ENCODE results near the gene GPR108. TPM values are rescaled to one million over a fixed set of nuclear protein-coding genes. Genes with fewer than 3 reads are reported as not detected.

Gene GPR108
- total RNA-seq, 1 donor from 2014 or later: 38.3 TPM

DNA sequence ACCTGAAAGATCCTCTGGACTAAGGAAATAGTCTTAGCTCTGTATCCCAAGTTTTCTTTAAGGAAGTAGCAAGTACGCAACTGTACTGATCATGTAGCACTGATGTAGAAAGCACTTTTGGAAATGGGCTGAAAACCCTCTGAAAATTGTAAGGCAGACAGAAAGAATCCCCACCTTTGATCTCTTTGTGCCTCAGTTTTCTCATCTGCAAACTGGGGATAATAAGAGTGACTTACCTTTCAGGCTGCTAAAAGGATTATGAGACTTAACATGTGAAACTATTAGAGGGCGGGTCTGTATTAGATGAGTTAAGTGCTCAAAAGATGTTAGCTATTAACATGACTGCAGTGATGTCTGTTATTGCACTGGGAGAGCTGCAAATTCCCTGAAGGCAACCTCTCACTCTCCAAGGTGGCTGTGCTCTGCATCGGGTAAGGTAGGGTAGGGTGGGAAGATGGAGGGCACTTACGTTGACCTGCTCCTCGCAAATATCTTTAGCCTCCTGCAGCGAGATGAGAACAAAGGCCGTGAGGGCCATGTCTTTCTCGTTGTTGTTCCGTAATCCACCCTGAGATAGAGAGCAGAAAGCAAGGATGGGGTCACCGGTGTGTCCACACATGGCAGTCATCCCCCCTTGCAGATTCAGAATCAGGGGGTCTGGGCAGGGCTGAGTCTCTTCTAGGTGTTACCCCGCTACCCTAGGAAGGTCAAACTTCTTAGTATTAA lies 47.1 kb downstream of the GPR108 start:
- Histone ChIP-seq H3K4me1 (no peaks in the 10 kb centered on the region), H3K9ac (no peak overlapping the region), H2AFZ (replicated peaks) (no peak overlapping the region), H3K27me3 (no peaks in the 10 kb centered on the region), H3K36me3 (no peaks in the 10 kb centered on the region), H4K20me1 (ENCODE audit: low read depth) (no peaks in the 10 kb centered on the region), H3K4me2 (no peak overlapping the region), H3F3A (ENCODE audit: low read depth) (no peaks in the 10 kb centered on the region), H3K79me2 (ENCODE audit: low read depth) (no peaks in the 10 kb centered on the region), H3K27ac (no peak overlapping the region), H3K4me3 (no peak overlapping the region), H3K9me3 (ENCODE audit: low read depth) (no peaks in the 10 kb centered on the region)
- H3K4me1 Mint-ChIP-seq: no peaks in the 10 kb centered on the region
- DNase-seq (ENCODE audit: low spot score): no peak
- no peaks in the 10 kb centered on the region for H3K36me3 Mint-ChIP-seq
- H3K9me3 Mint-ChIP-seq: peaks cover 3% of the 10 kb centered on the region
- no peak overlapping the region for H3K27ac Mint-ChIP-seq
- no peak overlapping the region for H3K4me3 Mint-ChIP-seq
- no peaks in the 10 kb centered on the region for H3K27me3 Mint-ChIP-seq (ENCODE audit: insufficient read depth, low read depth)
- TF ChIP-seq CTCF (IDR thresholded peaks at IDR 0.05) (no peak), EZH2 (IDR thresholded peaks at IDR 0.05) (no peak), EZH2phosphoT487 (IDR thresholded peaks at IDR 0.05) (no peak)

DNA sequence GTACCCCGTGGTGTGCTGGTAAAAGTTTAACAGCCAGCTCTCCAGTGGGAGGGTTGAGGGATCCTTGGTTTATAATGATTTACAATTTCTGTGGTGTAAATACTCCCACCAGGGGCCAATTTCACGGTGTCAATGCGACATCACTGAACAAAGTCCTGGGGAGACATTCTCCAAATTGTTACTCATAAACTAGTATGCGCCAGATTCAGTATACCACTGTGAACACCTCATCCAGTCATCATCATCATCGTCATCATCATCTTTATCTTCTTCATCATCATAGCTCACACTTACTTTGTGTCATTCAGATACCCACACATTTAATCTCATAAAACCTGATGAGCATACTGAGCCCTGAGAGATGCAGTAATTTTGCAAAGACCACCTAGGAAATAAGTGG lies 50.3 kb downstream of the GPR108 start:
- TF ChIP-seq CTCF (IDR thresholded peaks at IDR 0.05) (no peak), EZH2phosphoT487 (IDR thresholded peaks at IDR 0.05) (no peak), EZH2 (IDR thresholded peaks at IDR 0.05) (no peak)
- Histone ChIP-seq H2AFZ (replicated peaks) (no peak overlapping the region), H3K36me3 (no peaks in the 10 kb centered on the region), H3K4me2 (no peak overlapping the region), H3K27ac (no peak overlapping the region), H3F3A (ENCODE audit: low read depth) (no peaks in the 10 kb centered on the region), H3K9me3 (ENCODE audit: low read depth) (no peaks in the 10 kb centered on the region), H3K27me3 (no peaks in the 10 kb centered on the region), H3K4me3 (no peak overlapping the region), H3K79me2 (ENCODE audit: low read depth) (no peaks in the 10 kb centered on the region), H4K20me1 (ENCODE audit: low read depth) (no peaks in the 10 kb centered on the region), H3K4me1 (no peaks in the 10 kb centered on the region), H3K9ac (no peak overlapping the region)
- H3K4me1 Mint-ChIP-seq: no peaks in the 10 kb centered on the region
- H3K27me3 Mint-ChIP-seq (ENCODE audit: insufficient read depth, low read depth): peaks cover 4% of the 10 kb centered on the region
- no peak overlapping the region for H3K4me3 Mint-ChIP-seq
- DNase-seq (ENCODE audit: low spot score): no peak
- no peak overlapping the region for H3K27ac Mint-ChIP-seq
- H3K36me3 Mint-ChIP-seq: no peaks in the 10 kb centered on the region
- H3K9me3 Mint-ChIP-seq: no peaks in the 10 kb centered on the region

DNA sequence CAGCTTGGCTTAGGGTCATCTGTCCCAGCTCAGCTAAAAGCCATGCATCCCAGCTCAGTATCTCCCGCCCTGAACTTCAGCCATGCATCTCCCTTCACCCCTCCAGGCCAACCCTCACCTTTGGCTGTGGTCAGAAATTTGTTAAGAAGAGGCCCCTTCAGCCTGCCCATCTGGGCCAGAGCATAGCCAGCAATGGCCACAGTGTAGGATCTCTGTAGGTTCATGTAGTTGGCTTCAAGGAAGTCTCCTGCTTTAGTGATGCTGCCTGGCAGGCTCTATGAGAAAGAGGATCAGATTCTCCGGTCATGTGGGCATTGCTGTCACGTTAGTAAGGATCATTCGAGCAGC lies 50.8 kb downstream of the GPR108 start:
- no peak overlapping the region for H3K9ac ChIP-seq
- H3F3A ChIP-seq (ENCODE audit: low read depth): no peaks in the 10 kb centered on the region
- no peak overlapping the region for H3K27ac Mint-ChIP-seq
- no peak overlapping the region for H3K4me3 ChIP-seq
- no peak overlapping the region for H3K4me3 Mint-ChIP-seq
- no peak for TF ChIP-seq EZH2phosphoT487 (IDR thresholded peaks at IDR 0.05)
- no peak for TF ChIP-seq EZH2 (IDR thresholded peaks at IDR 0.05)
- no peak for TF ChIP-seq CTCF (IDR thresholded peaks at IDR 0.05)
- H3K27ac ChIP-seq: no peak overlapping the region
- H3K4me1 ChIP-seq: no peaks in the 10 kb centered on the region
- no peak for DNase-seq (ENCODE audit: low spot score)
- H3K27me3 Mint-ChIP-seq (ENCODE audit: insufficient read depth, low read depth): peaks cover 6% of the 10 kb centered on the region
- no peaks in the 10 kb centered on the region for H3K36me3 ChIP-seq
- no peaks in the 10 kb centered on the region for H3K9me3 ChIP-seq (ENCODE audit: low read depth)
- H3K9me3 Mint-ChIP-seq: no peaks in the 10 kb centered on the region
- H3K4me1 Mint-ChIP-seq: no peaks in the 10 kb centered on the region
- H3K79me2 ChIP-seq (ENCODE audit: low read depth): no peaks in the 10 kb centered on the region
- H4K20me1 ChIP-seq (ENCODE audit: low read depth): no peaks in the 10 kb centered on the region
- no peaks in the 10 kb centered on the region for H3K36me3 Mint-ChIP-seq
- no peak overlapping the region for H2AFZ ChIP-seq (replicated peaks)
- H3K27me3 ChIP-seq: no peaks in the 10 kb centered on the region
- H3K4me2 ChIP-seq: no peak overlapping the region
